Stimulated activated CD4-positive, alpha-beta T cell treated with anti-CD3 and anti-CD28 coated beads, Interleukin-15, amount 100 ng/mL, for 1 hour (primary cell): ENCODE results near the gene CLCA1.

Experiments
- DNase-seq, 2 donors: peaks; one replicate each; pipeline ENCODE4 v3.0.0-alpha.2; 2020; ENCODE audit warnings: low read depth in 1 of 2, low spot score in 1 of 2

The CLCA1 gene

DNA sequence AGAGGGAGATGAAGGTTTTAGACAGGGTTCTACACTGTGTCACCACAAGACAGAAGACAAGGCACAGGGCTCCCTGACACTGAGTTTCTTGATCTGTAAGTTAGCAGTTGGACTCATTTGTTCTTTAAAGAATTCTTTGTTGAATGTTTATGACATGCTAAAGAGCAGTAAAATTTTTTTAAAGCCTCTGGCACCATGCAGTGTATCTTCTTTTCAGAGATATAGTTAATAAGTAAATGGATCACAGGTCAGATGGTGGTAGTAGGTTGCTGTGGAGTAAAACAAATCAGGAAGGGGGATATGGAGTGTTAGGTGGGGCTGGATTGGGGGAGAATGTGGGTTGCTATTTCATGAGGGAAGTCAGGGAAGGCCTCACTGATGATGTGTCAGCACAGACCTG is 80.1 kb downstream of the CLCA1 start:
- DNase-seq = no peak
